HG02642 (cell line): Measurements from ENCODE around the gene IRGC.
"Not testable (repeated sequence)": the region's sequence is repeated elsewhere in the genome, so short reads cannot be mapped to it uniquely, and the experiment has no call there.

Experiments used
- ATAC-seq: cut with Tn5 transposase; IDR thresholded peaks from one replicate; pipeline ENCODE4 v1.9.1; 2021; ENCODE audit warnings: mild to moderate bottlenecking; ENCODE audit not compliant: unreplicated experiment, poor library complexity

The IRGC gene

DNA sequence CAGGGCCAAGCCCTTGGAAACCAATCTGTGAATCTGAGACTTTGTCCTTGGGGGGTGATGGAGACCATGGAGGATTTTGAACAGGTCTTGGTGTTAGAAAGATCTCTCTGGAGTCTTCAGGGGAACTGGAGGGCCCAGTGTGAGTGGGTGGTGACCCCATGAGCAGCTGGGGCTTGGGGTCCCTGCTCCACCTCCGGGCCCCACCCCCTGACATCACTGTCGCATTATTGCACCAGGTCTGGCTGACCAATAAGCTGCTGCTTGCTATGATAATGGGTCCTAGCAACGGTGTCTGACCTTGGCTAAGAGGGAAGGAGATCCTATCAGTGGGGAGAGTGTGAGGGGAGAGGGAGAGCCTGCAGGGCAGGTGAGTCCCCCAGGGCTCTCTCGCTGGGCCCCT, at the start of gene IRGC:
TSS of gene IRGC (plus strand) at position 301 of the 400 bp plus-strand sequence. CDS start 2,483 bp downstream, outside the sequence.
- ATAC-seq = no peak

DNA sequence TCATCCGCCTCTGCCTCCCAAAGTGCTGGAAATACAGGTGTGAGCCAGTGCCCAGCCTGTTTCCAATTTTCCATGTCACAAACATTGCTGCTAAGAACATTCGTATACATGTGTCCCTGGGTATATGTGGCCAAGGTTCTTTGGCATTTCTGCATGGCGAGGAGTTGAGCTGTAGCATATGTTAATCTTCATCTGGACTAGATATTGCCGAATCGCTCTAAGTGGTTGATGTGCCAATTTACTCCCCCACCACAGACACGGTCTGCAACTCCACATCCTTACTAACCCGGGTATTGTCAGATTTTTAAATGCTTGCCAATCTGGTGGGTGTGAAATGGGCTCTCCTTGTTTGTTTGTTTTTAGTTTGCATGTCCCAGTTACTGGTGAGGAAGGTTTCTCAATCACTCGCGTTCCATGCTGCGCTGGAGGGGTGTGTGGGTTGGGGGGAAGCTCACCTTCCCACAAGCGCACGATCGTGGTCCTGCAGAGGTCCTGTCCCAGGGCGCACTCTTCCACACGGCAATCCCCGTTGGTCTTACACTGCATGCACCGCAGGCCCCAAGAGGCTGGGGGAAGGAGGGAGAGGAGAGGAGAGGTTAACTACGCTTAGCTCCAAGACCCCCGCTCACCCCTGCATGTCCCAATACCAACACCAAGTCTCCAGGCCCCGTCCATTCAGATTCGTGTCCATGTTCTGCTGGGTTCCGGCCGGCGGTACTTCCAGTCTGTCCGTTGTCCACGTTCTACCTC, 48.6 kb upstream of the IRGC start:
- ATAC-seq = no peak

DNA sequence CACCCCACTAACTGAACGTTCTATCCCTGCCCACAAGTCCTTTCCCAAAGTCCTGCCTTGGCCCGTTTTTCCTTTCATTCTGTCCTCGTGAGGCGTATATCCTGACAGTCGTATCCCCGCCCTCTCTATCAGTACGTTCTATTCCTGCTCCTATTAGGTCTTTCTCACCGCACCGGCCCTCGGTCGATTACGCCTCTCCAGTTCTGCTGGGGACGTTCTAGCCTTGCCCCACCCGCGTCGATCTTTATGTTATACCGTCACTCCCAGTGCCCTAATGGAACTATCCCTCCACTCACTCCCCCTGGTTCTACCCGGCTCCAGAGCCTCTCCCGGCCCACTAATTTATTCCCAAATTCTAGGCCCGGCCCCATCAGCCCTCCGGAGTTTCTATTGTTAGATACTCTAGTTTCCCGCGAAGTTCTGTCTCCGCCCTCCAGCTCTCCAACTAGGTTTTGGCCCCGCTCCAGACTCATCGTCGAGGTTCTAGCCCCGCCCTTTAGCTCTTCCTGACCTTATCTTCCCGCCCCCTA, 47.9 kb upstream of the IRGC start:
- ATAC-seq = no peak

- ATAC-seq = peak; percentile 87
These were observed 47.3 kb upstream of the IRGC start for GRCh38 chr19:43668406-43669109.

DNA sequence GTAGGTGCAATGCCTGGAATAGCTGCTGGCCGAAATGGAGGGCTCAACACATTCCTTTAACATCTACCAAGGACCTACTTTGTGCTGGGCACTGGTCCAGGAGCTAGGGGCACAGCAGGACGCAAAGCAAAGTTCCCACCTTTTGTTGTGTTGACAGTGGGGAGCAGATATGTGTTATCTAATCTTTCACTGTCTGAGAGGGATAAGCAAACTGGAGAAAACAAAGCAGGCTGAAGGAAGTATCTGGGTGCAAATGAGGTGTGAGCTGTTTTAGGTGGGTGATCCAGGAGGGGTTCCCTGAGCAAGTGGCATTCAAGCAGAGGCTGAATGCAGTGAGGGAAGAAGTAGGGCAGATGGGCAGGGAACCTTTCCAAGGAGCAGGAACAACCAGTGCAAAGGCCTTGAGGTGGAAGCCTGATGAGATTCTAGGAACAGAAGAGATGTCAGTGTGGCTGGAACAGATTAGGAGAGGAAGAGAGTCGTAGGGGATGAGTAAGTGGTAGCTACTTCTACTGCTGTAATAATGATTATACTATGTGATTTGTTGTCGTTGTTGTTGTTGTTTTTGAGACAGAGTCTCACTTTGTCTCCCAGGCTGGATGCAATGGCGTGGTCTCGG, 43.7 kb upstream of the IRGC start:
- no peak for ATAC-seq

DNA sequence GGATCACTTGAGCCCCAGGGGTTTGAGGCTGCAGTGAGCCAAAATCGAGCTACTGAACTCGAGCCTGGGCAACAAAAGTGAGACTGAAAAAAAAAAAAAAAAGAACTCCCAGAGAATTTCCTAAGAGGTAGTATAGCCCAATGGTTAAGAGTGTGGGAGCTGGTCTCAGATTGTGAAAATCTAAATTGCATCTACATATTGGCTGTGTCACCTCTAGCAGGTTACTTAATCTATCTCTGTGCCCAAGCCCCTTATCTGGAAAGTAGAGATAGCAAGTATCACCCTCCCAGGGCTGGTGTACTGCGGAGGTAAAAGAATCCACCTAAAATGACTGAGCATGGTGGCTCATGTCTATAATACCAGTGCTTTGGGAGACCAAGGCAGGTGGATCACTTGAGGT, 42.2 kb upstream of the IRGC start:
- no peak for ATAC-seq

- ATAC-seq = no peak
These were observed 41.7 kb upstream of the IRGC start for GRCh38 chr19:43674183-43674582.

DNA sequence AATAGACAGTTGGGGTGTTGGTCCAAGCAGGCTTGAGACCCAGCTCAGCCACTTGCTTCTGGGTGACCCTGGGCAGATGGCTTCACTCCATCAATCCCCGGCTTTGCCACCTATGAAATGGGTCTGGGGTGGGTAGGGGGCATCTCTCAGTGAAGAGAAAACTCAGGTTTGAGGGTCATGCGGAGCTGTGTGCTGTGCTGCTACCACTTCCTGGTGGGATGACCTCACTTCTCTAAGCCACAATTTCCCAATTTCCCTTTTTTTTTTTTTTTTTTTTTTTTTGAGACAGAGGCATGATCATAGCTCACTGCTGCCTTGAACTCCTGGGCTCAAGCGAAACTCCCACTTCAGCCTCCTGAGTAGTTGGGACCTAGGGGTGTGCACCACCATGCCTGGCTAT, 41.3 kb upstream of the IRGC start:
- ATAC-seq = no peak

GRCh38 chr19:43675269-43675879, 40.5 kb upstream of the IRGC start:
- ATAC-seq = no peak

DNA sequence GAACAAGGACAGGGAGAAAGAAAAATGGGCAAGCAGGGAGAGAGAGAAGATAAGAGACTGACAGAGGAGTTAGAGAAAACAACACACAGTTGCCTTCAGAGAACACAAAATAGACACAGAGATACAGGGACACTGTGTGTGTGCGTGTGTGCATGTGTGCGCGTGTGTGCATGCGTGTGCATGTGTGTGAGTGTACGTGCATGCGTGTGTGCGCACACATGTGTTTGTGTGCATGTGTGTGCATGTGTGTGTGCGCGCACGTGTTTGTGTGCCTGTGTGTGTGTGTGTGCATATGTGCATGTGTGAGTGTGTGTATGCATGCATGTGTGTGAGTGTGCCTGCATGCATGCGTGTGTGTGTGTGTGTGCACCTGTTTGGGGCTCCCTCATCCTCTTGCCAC, 40.0 kb upstream of the IRGC start:
- ATAC-seq = no peak

DNA sequence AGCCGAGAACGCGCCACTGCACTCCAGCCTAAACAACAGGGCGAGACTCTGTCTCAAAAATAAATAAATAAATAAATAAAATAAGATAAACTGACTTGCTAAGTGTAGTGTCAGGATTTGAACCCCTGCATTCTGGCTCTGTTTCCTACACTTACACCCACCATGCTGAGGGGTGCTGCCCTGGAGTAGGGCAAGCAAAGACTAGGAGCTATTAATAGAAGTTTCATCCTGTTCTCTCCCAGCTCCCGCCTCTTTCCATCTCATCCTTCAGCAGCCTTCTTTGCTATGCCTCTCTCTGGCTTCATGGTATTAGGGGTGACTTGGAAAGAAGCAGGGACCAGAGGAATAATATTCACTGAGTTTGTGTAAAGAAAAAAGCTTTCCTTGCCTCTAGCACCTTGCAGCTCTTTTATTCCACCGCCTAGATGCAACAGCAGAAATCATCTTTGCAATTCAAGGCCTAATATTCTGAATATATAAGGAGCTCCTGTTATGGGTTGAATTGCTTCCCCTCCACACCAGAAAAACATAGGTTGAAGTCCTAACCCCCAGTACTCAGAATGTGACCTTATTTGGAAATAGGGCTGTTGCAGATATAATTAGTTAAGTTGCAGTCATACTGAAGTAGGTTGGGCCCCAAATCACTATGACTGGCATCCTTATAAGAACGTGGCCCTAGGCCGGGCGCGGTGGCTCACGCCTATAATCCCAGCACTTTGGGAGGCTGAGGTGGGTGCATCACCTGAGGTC, 37.2 kb upstream of the IRGC start:
- no peak for ATAC-seq

GRCh38 chr19:43681821-43682220, 34.1 kb upstream of the IRGC start:
- ATAC-seq = no peak

GRCh38 chr19:43682269-43682668, 33.6 kb upstream of the IRGC start:
- not testable (repeated sequence) for ATAC-seq

- ATAC-seq = no peak
These were observed 32.8 kb upstream of the IRGC start for GRCh38 chr19:43682824-43683661.

DNA sequence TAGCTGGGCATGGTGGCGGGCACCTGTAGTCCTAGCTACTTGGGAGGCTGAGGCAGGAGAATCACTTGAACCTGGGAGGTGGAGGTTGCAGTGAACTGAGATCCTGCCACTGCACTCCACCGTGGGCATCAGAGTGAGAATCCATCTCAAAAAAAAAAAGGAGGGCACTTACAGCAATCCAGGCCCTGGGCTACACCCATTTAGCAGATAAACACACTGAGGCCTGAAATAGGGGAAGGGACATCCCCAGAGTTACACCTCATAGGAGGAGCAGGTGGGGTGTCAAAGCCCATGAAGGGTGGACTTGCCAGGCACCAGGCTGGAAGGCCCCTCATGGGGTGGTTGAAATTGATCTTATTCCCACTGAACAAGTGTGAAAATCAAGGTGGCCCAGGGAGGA, 32.0 kb upstream of the IRGC start:
- ATAC-seq = no peak

DNA sequence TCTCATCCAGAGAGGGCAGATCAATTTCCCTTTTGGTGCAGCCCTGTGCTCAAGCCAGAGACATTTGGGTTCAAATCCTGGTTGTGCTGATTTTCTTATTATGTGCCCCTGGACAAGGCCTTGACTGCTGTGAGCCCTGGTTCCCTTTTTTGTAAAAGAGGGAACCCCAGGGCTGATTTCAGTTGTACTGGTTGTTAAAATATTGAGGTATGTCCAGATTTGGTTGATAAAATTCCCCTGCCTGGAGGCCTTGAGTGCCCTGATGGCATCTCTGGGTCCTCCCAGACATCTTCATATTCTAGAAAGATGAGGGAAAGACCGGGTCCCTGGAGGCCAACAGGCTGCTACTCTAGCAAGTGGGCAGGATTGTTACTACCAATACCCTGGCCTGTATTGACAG, 31.6 kb upstream of the IRGC start:
- no peak for ATAC-seq

DNA sequence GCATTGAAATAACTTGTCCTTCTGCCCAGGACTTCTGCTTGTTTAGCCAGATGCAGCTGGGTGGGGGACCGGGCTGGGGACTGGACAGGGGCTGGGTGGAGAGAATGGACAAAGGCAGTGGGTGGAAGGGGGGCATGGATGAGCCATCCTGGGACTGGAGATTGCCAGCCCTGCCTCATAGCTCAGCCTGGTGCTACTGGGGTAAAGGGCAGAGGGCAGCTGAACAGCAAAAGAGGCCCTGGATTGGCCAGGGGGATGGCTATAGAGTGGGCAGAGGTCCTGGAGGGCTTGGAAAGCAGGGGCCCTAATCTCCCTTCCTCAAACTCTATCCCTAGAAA, 28.2 kb upstream of the IRGC start:
- no peak for ATAC-seq

- no peak for ATAC-seq
These were observed 27.7 kb upstream of the IRGC start for GRCh38 chr19:43688059-43688701.

DNA sequence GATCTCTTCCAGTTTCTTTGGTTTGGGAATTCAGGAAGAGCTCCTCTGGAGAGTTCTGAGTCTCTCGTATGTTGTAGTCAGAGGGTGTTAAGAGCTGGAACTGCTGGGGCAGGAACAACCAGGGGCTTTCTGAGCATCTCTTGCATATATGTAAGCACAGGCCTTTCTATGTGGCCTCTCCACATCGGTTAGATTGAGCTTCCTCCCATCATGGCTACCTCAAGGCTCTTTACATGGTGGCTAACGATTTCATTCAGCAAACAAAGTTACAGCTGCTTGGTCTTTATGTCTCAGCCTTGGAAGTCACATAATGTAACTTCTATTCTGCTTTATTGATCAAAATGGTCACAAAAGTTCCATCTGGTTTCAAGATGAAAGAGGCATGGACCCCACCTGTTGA, 25.4 kb upstream of the IRGC start:
- no peak for ATAC-seq
